ENCODE measurements around the gene ADSL.

DNA sequence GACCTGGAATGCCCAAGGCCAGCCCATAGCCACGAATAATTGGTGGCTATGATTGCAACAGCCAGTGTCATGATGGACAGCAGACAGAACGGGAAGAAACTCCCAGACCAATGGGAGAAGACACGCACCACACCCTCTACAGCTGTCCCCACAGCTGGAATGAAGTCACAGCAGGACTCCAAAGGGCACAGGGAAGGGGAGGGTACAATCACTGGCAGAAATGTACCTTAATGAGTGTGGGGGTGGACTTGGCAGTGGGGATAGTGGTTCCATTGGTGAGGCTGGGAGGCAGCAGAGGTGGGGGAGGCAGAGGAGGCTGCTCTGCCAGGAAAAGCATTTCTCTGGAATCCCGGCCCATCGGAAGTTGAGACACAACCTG is 77.0 kb downstream of the ADSL start:
- TF ChIP-seq, protein P1, sequence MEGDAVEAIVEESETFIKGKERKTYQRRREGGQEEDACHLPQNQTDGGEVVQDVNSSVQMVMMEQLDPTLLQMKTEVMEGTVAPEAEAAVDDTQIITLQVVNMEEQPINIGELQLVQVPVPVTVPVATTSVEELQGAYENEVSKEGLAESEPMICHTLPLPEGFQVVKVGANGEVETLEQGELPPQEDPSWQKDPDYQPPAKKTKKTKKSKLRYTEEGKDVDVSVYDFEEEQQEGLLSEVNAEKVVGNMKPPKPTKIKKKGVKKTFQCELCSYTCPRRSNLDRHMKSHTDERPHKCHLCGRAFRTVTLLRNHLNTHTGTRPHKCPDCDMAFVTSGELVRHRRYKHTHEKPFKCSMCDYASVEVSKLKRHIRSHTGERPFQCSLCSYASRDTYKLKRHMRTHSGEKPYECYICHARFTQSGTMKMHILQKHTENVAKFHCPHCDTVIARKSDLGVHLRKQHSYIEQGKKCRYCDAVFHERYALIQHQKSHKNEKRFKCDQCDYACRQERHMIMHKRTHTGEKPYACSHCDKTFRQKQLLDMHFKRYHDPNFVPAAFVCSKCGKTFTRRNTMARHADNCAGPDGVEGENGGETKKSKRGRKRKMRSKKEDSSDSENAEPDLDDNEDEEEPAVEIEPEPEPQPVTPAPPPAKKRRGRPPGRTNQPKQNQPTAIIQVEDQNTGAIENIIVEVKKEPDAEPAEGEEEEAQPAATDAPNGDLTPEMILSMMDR (IDR thresholded peaks at IDR 0.05): no peak
- no peak for TF ChIP-seq POLR2A (IDR thresholded peaks at IDR 0.05)
